ENCODE measurements around the gene SORCS2.
"Not testable (repeated sequence)": the region's sequence is repeated elsewhere in the genome, so short reads cannot be mapped to it uniquely, and the experiment has no call there.

The SORCS2 gene

DNA sequence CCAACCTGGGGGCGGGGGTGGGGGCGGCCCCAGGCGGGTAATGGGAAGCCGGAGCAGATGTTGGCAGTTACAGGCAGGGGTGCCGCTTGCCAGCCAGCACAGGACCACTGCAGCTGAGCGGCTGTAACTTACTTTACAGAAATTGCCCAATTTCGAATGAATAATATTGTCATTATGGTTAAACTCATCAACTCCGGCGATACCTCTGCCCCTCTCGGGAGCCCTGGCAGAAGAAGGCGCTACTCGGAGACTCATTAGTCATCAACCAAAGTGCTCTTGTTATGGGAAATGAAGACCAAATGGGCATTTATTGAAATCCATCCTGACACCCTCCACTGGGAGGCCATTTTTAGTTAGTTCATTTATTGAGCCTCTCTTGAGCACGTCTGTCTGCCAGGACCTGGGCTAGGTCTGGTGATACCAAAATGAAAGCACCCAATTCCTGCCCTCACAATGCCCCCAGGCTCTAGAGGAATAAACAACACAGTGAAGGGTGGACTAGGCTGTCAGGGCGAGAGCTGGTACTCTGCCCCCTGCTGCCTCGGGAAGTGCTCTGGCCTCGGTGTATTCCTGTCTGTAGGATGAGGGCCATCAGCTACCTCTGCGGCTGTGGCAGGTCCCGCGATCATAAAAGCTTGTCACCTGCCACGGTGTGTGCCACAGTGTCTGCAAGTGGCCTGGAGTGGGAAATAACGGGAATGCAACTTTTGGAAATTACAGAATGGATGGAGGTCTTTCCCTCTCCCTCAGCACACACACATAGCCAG, 401.5 kb downstream of the SORCS2 start:
- Mint-ChIP-seq H3K9me3 (no peaks in the 10 kb centered on the region), H3K4me1 (ENCODE audit: low read depth) (no peaks in the 10 kb centered on the region), H3K36me3 (ENCODE audit: low read depth) (no peaks in the 10 kb centered on the region), H3K4me3 (no peak overlapping the region), H3K27ac (no peak overlapping the region), H3K27me3 (ENCODE audit: low read depth) (no peaks in the 10 kb centered on the region)
- no peak for DNase-seq (ENCODE audit: low spot score)

DNA sequence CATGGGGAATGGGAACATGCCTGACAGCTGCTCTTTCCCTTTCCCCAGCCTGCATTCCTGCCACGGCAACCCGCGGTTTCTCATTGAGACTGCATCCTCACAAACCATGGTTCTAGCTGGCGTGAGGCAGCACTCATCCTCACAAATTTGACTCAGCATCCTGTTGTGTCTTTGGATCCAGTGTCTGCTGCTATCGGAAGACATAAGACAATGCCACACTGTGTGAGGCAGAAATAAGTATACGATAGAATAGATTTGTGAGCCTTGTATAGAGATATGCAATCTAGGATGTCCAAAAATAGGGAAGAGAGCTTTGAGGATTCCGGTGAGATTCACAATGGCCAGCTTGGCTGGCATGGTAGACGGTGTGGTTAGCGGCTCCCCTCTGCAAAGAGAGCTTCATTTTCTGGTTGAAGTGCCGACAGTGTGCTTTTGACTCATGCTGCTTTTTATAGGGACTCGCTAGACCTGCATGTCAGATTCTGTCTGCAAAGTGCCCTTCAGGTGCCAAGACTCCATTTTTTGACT, 403.7 kb downstream of the SORCS2 start:
- no peaks in the 10 kb centered on the region for H3K27me3 Mint-ChIP-seq (ENCODE audit: low read depth)
- H3K36me3 Mint-ChIP-seq (ENCODE audit: low read depth) = no peaks in the 10 kb centered on the region
- no peak for DNase-seq (ENCODE audit: low spot score)
- H3K4me3 Mint-ChIP-seq = no peak overlapping the region
- H3K27ac Mint-ChIP-seq = no peak overlapping the region
- H3K9me3 Mint-ChIP-seq = no peaks in the 10 kb centered on the region
- no peaks in the 10 kb centered on the region for H3K4me1 Mint-ChIP-seq (ENCODE audit: low read depth)

DNA sequence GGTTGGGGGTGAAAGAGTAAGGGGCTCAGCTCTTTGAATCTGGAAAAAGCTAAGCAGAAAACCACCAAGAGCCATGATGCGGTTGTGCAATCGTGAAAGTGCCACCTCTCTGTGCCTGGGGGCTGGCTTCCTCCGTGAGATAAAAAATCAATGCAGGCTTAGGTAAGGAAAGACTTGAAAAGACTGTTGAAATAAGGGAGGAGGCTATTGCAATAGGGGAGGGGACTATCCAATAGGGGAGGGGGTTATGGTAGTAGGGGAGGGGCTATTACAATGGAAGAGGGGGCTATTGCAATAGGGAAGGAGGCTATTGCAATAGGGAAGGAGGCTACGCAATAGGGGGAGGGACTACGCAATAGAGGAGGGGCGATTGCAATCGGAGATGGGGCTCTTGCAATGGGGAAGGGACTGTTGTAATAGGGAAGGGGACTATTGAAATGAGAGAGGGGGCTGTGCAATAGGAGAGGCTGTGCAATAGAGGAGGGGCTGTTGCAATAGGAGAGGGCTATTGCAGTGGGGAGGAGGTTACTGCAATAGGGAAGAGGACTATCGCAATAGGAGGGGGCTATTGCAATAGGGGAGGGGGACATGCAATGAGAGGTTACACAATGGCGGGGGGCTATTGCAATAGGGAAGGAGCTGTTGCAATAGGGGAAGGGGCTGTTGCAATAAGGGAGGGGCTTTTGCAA, 404.7 kb downstream of the SORCS2 start:
- Mint-ChIP-seq H3K36me3 (ENCODE audit: low read depth) (no peaks in the 10 kb centered on the region), H3K4me1 (ENCODE audit: low read depth) (no peaks in the 10 kb centered on the region), H3K27ac (no peak overlapping the region), H3K27me3 (ENCODE audit: low read depth) (no peaks in the 10 kb centered on the region), H3K4me3 (no peak overlapping the region), H3K9me3 (no peaks in the 10 kb centered on the region)
- DNase-seq (ENCODE audit: low spot score) = no peak

DNA sequence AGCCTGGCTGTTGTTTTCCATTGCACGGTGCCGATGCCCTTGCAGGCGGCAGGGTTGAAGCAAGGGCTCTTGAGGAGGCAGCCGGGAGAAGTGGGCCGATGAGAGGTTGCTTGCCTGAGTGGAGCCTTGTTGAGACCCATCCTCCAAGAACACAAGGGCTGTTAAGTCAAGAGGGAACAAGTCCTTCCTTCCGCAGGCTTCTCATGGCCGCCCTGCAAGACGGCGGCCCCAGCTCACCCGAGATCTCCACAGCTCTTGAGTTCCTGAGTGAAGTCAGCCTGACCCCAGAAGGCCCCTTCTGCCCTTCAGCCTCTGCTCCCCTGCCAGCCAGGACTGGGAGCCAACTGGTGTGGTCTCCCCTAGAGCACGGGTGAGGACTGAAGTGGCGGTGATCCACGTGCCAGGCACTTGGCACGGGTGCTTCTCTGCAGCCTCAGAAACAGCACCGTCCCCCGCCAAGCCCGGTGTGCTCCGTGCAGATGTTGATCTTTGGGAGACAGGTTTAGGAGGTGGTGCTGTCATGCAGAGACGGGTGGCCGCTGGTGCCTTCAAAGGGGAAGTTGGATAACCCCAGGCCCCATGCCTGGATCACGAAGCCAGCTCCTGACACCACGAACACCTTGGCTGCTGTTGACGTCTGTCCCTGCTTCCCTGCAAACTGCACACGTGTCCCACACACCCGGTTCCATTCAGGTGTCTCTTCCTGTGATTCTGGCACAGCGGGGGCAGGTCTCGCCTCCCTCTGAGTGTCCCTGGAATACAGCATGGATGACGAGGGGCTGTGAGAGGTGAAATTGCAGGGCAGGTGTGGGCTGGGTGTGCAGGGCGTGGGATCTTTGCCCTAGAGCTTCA, 406.8 kb downstream of the SORCS2 start:
- no peak for DNase-seq (ENCODE audit: low spot score)
- peaks cover 6% of the 10 kb centered on the region for H3K9me3 Mint-ChIP-seq
- H3K36me3 Mint-ChIP-seq (ENCODE audit: low read depth) = no peaks in the 10 kb centered on the region
- H3K27ac Mint-ChIP-seq = no peak overlapping the region
- H3K4me1 Mint-ChIP-seq (ENCODE audit: low read depth) = no peaks in the 10 kb centered on the region
- H3K4me3 Mint-ChIP-seq = no peak overlapping the region
- H3K27me3 Mint-ChIP-seq (ENCODE audit: low read depth) = no peaks in the 10 kb centered on the region

DNA sequence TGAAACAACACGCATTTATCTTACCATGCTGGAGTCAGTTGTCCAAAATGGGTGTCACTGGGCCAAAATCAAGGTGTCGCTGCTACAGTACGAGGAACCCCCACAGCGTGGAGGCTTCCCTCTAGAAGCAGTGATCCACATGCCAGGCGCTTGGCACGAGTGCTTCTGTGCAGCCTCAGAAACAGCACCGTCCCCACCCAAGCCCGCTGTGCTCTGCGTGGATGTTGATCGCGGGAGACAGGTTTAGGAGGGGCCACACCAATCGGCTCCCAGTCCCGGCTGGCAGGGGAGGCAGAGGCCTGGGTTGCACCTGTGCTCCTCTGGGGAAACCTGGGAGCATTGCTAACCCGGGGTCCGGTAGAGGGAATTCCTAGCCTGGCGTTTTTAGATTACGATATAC, 407.9 kb downstream of the SORCS2 start:
- no peak overlapping the region for H3K27ac Mint-ChIP-seq
- peaks cover 6% of the 10 kb centered on the region for H3K9me3 Mint-ChIP-seq
- no peaks in the 10 kb centered on the region for H3K36me3 Mint-ChIP-seq (ENCODE audit: low read depth)
- H3K27me3 Mint-ChIP-seq (ENCODE audit: low read depth) = no peaks in the 10 kb centered on the region
- H3K4me3 Mint-ChIP-seq = no peak overlapping the region
- no peaks in the 10 kb centered on the region for H3K4me1 Mint-ChIP-seq (ENCODE audit: low read depth)
- DNase-seq (ENCODE audit: low spot score) = no peak

DNA sequence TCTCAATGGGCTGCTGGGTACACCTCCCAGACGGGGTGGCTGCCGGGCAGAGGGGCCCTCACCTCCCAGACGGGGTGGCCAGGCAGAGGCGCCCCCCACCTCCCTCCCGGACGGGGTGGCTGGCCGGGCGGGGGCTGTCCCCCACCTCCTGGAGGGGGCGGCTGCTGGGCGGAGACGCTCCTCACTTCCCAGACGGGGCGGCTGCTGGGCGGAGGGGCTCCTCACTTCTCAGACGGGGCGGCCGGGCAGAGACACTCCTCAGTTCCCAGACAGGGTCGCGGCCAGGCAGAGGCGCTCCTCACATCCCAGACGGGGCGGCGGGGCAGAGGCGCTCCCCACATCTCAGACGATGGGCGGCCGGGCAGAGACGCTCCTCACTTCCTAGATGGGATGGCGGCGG, 409.8 kb downstream of the SORCS2 start:
- not testable (repeated sequence) for H3K9me3 Mint-ChIP-seq; DNase-seq (ENCODE audit: low spot score); H3K36me3 Mint-ChIP-seq (ENCODE audit: low read depth); H3K27me3 Mint-ChIP-seq (ENCODE audit: low read depth); H3K4me1 Mint-ChIP-seq (ENCODE audit: low read depth); H3K27ac Mint-ChIP-seq; H3K4me3 Mint-ChIP-seq

DNA sequence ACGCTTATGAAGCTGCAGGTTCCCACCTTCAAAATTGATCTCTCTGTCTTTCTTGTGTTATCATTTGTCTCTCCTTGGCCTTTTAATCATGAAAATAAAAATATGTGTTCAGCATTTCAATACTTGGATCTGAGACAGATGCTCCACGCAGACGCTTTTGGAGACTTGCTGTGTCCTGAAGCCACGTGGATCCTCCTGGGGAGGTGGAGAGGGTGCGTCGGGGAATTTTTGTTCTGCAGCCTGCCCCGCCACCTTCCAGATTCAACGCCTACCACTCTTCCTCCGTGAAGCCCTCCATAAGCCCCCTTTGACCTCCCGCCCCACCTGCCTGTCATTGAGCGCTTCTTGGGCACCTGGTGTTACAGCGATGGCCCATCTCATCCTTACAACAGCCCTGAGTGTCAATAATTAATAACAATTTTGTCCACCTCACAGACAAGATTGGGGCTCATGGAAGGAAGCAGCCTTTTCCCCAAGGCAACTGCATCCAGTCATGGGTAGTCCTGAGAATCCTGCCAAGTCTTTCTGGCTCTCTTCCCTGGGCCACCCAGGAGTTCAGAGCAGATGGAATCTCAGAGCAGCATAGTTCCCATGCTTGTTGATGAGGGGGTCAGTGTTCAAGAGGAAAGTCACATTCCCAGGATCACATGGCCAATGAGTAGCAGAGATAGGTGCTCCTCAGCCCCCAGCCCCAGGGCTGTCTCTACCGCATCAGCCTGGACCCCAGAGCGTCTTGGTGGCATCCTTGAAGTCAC, 415.0 kb downstream of the SORCS2 start:
- Mint-ChIP-seq H3K27me3 (ENCODE audit: low read depth) (no peaks in the 10 kb centered on the region), H3K9me3 (peaks cover 6% of the 10 kb centered on the region), H3K36me3 (ENCODE audit: low read depth) (no peaks in the 10 kb centered on the region), H3K4me3 (no peak overlapping the region), H3K4me1 (ENCODE audit: low read depth) (no peaks in the 10 kb centered on the region), H3K27ac (no peak overlapping the region)
- no peak for DNase-seq (ENCODE audit: low spot score)

DNA sequence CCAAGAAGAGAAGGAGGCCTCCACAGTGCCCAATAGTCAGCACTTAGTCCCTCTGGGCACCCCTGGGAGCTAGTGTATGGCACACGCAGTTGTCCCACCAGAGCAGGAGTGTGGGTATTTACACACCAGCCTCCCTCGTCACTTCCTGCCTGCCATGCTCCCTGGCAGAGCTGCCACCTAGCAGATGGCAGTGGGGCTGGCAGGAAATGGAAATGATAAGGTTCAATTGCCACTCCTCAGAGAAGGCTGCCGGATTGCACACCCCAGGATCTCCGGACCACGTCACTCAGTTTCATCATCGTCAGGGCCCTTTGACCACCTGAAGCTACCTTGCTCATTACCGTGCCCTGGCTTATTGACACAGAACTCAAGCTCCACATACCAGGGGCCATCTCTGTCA, 415.7 kb downstream of the SORCS2 start:
- no peak overlapping the region for H3K4me3 Mint-ChIP-seq
- no peak for DNase-seq (ENCODE audit: low spot score)
- no peak overlapping the region for H3K27ac Mint-ChIP-seq
- no peaks in the 10 kb centered on the region for H3K36me3 Mint-ChIP-seq (ENCODE audit: low read depth)
- H3K4me1 Mint-ChIP-seq (ENCODE audit: low read depth) = no peaks in the 10 kb centered on the region
- no peaks in the 10 kb centered on the region for H3K27me3 Mint-ChIP-seq (ENCODE audit: low read depth)
- H3K9me3 Mint-ChIP-seq = peaks cover 6% of the 10 kb centered on the region

DNA sequence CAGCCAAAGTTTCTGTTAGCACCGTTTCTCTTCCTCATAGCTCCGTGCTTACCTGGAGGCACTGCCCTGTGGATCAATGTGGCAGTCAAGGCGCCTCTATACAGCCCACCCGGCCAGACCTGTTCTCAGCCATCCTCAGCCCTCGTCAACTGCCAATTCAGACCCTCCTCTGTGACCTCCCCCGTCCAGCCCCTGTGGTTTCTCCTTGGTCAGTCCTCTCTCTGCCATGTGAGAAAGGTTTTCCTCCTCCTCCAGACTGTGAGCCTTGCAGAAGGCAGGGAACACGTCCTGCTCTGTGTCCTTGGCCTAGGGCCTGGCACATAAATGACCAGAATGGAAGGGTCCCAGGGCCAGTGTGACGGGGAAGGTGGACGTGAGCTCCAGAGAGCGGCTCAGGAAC, 417.0 kb downstream of the SORCS2 start:
- Mint-ChIP-seq H3K27me3 (ENCODE audit: low read depth) (no peaks in the 10 kb centered on the region), H3K4me3 (no peak overlapping the region)

DNA sequence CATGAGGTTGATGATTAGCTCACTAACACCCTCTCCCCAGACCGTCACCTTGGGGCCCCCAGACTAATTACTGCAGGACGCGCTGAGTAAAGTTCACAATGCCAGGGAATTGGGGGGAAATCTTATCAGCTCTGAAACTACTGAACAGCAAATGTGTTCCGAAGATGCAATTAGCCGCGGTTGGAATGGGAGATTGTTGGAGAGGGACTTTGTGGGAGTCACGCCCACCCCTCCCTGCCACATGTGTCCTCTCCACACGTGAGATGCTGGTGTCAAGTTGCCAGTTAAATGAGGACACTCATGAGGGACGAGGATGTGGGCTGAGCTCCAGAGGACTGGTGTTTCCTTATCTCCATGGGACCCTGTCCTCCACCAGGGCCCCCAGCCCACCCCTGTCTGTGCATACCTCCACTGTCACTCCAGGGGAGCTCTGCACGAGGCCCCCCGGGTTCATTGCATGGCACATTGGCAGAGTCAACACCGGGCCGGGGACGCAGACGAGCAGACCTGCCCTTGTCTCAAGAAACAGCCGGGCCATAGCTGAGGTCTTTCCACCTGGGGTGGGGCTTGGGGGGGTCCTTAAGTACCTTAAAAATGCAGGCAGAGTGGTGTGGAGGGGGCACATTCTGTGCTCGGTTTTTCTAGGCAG, 417.8 kb downstream of the SORCS2 start:
- no peaks in the 10 kb centered on the region for H3K4me1 Mint-ChIP-seq (ENCODE audit: low read depth)
- no peaks in the 10 kb centered on the region for H3K36me3 Mint-ChIP-seq (ENCODE audit: low read depth)
- H3K27me3 Mint-ChIP-seq (ENCODE audit: low read depth) = no peaks in the 10 kb centered on the region
- H3K9me3 Mint-ChIP-seq = no peaks in the 10 kb centered on the region
- DNase-seq (ENCODE audit: low spot score) = no peak
- H3K4me3 Mint-ChIP-seq = no peak overlapping the region
- H3K27ac Mint-ChIP-seq = no peak overlapping the region

More for the DNA sequence above, 417.0 kb downstream of the SORCS2 start:
- no peaks in the 10 kb centered on the region for H3K4me1 Mint-ChIP-seq (ENCODE audit: low read depth)
- no peak for DNase-seq (ENCODE audit: low spot score)
- H3K27ac Mint-ChIP-seq = no peak overlapping the region
- H3K36me3 Mint-ChIP-seq (ENCODE audit: low read depth) = no peaks in the 10 kb centered on the region
- H3K9me3 Mint-ChIP-seq = no peaks in the 10 kb centered on the region

DNA sequence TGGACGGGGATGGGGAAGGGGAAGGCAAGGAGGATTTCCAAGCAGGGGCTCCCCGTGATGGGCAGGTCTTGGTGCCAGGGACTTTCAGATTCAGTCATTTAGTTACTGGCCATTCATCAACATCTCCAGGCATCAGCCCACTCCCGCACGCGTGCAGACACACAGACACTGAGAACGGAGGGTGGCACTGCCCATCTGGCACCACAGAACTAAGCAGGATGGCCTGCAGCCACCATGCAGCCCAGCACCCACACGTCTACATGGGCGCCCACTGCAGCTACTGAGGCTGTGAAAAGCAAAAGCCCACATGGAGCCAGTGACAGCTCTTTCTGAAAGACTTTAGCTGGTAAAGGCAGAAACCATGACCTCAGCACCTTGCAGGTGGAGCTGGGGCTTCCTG, 418.5 kb downstream of the SORCS2 start:
- Mint-ChIP-seq H3K27ac (no peak overlapping the region), H3K4me1 (ENCODE audit: low read depth) (no peaks in the 10 kb centered on the region), H3K27me3 (ENCODE audit: low read depth) (no peaks in the 10 kb centered on the region), H3K36me3 (ENCODE audit: low read depth) (no peaks in the 10 kb centered on the region), H3K9me3 (no peaks in the 10 kb centered on the region), H3K4me3 (no peak overlapping the region)
- DNase-seq (ENCODE audit: low spot score) = no peak

DNA sequence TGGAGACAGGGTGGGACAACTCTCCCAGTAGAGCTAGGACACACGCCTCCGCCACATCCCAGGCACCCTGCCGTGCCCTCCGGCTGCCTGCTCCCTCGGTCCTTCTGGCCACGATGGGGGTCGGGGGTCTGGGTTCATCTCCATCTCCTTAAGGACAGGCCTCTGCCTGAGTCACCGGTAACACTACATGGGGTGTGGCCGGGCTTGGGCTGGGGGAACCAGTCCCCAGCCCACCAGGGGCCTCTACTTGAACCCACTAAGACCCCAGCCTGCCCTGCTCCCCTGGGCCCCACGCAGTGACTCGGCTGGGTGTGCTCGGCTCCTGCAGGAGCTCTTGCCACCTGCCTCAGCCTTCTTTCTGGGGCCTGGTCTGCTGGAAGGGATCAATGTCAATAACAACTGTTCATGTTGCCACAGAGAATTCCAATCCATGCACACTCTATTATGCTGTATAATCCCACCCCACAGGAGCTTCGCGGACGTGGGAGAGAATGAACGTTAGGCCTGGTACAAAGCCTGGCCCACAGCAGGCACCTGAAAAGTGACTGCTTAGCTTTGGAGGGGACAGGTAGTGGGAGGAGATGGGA, 420.1 kb downstream of the SORCS2 start:
- Mint-ChIP-seq H3K27ac (no peak overlapping the region), H3K9me3 (no peaks in the 10 kb centered on the region), H3K36me3 (ENCODE audit: low read depth) (no peaks in the 10 kb centered on the region), H3K27me3 (ENCODE audit: low read depth) (no peaks in the 10 kb centered on the region), H3K4me1 (ENCODE audit: low read depth) (no peaks in the 10 kb centered on the region), H3K4me3 (no peak overlapping the region)
- no peak for DNase-seq (ENCODE audit: low spot score)
